Astrocyte (in vitro differentiated cells and primary cell): ENCODE results near the gene HDAC10. TPM values are rescaled to one million over a fixed set of nuclear protein-coding genes. Genes with fewer than 3 reads are reported as not detected.
A peak's percentile ranks its signal among the peaks of the same experiment; 100 is the strongest.

Source experiments
- DNase-seq: peaks from one replicate; pipeline ENCODE4 v3.0.0-alpha.2; 2010; ENCODE audit warnings: low read depth
- FAIRE-seq: peaks from 2 replicates; lab custom pipeline; 2011; peaks lifted over from hg19 to GRCh38; lab: Jason Lieb, UNC
- H2AFZ ChIP-seq: 2 replicates; pipeline ENCODE4 v1.6.0; 2012; ENCODE audit warnings: low read depth, low read length, inconsistent platforms
- H3K27ac ChIP-seq: 2 replicates; pipeline ENCODE4 v1.5.1; 2011; ENCODE audit warnings: low read depth, low read length, inconsistent platforms
- H3K27me3 ChIP-seq: 2 replicates; pipeline ENCODE4 v1.6.0; 2011; ENCODE audit warnings: low read length, inconsistent platforms; ENCODE audit not compliant: insufficient read depth
- H3K36me3 ChIP-seq: 2 replicates; pipeline ENCODE4 v1.5.1; 2011; ENCODE audit warnings: low read length, inconsistent platforms; ENCODE audit not compliant: insufficient read depth
- H3K4me1 ChIP-seq: 2 replicates; pipeline ENCODE4 v1.5.1; 2011; ENCODE audit warnings: low read length, inconsistent platforms; ENCODE audit not compliant: insufficient read depth
- H3K4me2 ChIP-seq: 2 replicates; pipeline ENCODE4 v1.6.0; 2012; ENCODE audit warnings: low read length, inconsistent platforms
- H3K4me3 ChIP-seq: 2 replicates; pipeline ENCODE4 v1.5.1; 2011; ENCODE audit warnings: low read depth, mild to moderate bottlenecking, low read length, inconsistent platforms; ENCODE audit not compliant: insufficient read depth
- H3K79me2 ChIP-seq: 2 replicates; pipeline ENCODE4 v1.6.0; 2012; ENCODE audit warnings: mild to moderate bottlenecking, low read length, inconsistent platforms; ENCODE audit not compliant: insufficient read depth
- H3K9ac ChIP-seq: 2 replicates; pipeline ENCODE4 v1.6.0; 2012; ENCODE audit warnings: mild to moderate bottlenecking, low read length, inconsistent platforms
- H3K9me3 ChIP-seq: 2 replicates; pipeline ENCODE4 v1.5.1; 2012; ENCODE audit warnings: low read depth, mild to moderate bottlenecking, low read length, inconsistent platforms; ENCODE audit not compliant: insufficient read depth
- H4K20me1 ChIP-seq: 2 replicates; pipeline ENCODE4 v1.6.0; 2012; ENCODE audit warnings: low read length, inconsistent platforms; ENCODE audit not compliant: insufficient read depth
- H3K27ac Mint-ChIP-seq: one replicate; pipeline ENCODE4 v1.8.0; 2021; ENCODE audit warnings: mild to moderate bottlenecking, mixed read lengths; ENCODE audit not compliant: unreplicated experiment
- H3K27me3 Mint-ChIP-seq: one replicate; pipeline ENCODE4 v1.8.0; 2021; ENCODE audit warnings: low read depth, mixed read lengths; ENCODE audit not compliant: unreplicated experiment
- H3K36me3 Mint-ChIP-seq: one replicate; pipeline ENCODE4 v1.8.0; 2021; ENCODE audit warnings: low read depth, mixed read lengths; ENCODE audit not compliant: unreplicated experiment
- H3K4me1 Mint-ChIP-seq: one replicate; pipeline ENCODE4 v1.8.0; 2021; ENCODE audit warnings: low read depth, mixed read lengths; ENCODE audit not compliant: unreplicated experiment
- H3K4me3 Mint-ChIP-seq: one replicate; pipeline ENCODE4 v1.8.0; 2021; ENCODE audit warnings: mild to moderate bottlenecking, moderate library complexity, mixed read lengths; ENCODE audit not compliant: unreplicated experiment
- H3K9me3 Mint-ChIP-seq: one replicate; pipeline ENCODE4 v1.8.0; 2021; ENCODE audit warnings: mild to moderate bottlenecking, mixed read lengths; ENCODE audit not compliant: unreplicated experiment
- CTCF ChIP-seq: IDR thresholded peaks from 2 replicates; pipeline ENCODE4 v1.5.1; 2011; ENCODE audit warnings: low read depth, mild to moderate bottlenecking, inconsistent platforms, low read length, moderate library complexity; ENCODE audit not compliant: insufficient read depth
- EZH2 ChIP-seq: IDR thresholded peaks from 2 replicates; pipeline ENCODE4 v1.6.1; 2012; ENCODE audit warnings: mild to moderate bottlenecking, low read length, inconsistent platforms; ENCODE audit not compliant: insufficient read depth
- total RNA-seq: library from RNA; stranded (reverse); gene quantifications from 2 replicates; pipeline ENCODE4 v1.2.1, GENCODE V29; 2021

HDAC10 gene
- total RNA-seq, 1 donor from 2014 or later = 46.5 TPM

GRCh38 chr22:50270666-50271394 is 19.8 kb upstream of the HDAC10 start:
- TF ChIP-seq CTCF (no peak), EZH2 (no peak)
- H2AFZ ChIP-seq = no peak overlapping the region
- peaks cover 19% of the 10 kb centered on the region for H3K4me1 ChIP-seq
- no peak for FAIRE-seq
- no peaks in the 10 kb centered on the region for H3K79me2 ChIP-seq
- peaks cover 40% of the 10 kb centered on the region for H4K20me1 ChIP-seq
- H3K4me2 ChIP-seq = peak overlapping the region; percentile 89
- peak overlapping the region; percentile 62 for H3K27ac Mint-ChIP-seq
- H3K9me3 ChIP-seq = no peaks in the 10 kb centered on the region
- peak; percentile 55 for DNase-seq
- H3K36me3 Mint-ChIP-seq = peaks cover 4% of the 10 kb centered on the region
- H3K9ac ChIP-seq = peak overlapping the region; percentile 39
- H3K4me3 Mint-ChIP-seq = peak overlapping the region; percentile 78
- no peaks in the 10 kb centered on the region for H3K9me3 Mint-ChIP-seq
- no peaks in the 10 kb centered on the region for H3K27me3 Mint-ChIP-seq
- peaks cover 3% of the 10 kb centered on the region for H3K36me3 ChIP-seq
- peak overlapping the region; percentile 4 for H3K27ac ChIP-seq
- H3K4me3 ChIP-seq = peak overlapping the region; percentile 61
- H3K27me3 ChIP-seq = no peaks in the 10 kb centered on the region
- H3K4me1 Mint-ChIP-seq = peaks cover 8% of the 10 kb centered on the region

GRCh38 chr22:50269970-50270665 is 19.1 kb upstream of the HDAC10 start, which contains the start of gene MAPK11:
MAPK11 (minus strand) TSS chr22:50270380; CDS start chr22:50270292, 88 bp downstream.
- H3K4me3 ChIP-seq = peak within 1 kb of the TSS; percentile 61
- no peak within 1 kb of the TSS for H2AFZ ChIP-seq
- peak within 1 kb of the TSS; percentile 4 for H3K27ac ChIP-seq
- H3K79me2 ChIP-seq = no peaks in the 10 kb centered on the region
- peaks cover 33% of the 10 kb centered on the region for H4K20me1 ChIP-seq
- FAIRE-seq = no peak
- no peak for TF ChIP-seq EZH2
- no peak for TF ChIP-seq CTCF
- H3K9me3 Mint-ChIP-seq = no peaks in the 10 kb centered on the region
- peaks cover 6% of the 10 kb centered on the region for H3K36me3 Mint-ChIP-seq
- peak within 1 kb of the TSS; percentile 78 for H3K4me3 Mint-ChIP-seq
- peaks cover under 1% of the 10 kb centered on the region for H3K36me3 ChIP-seq
- H3K27me3 Mint-ChIP-seq = peaks cover under 1% of the 10 kb centered on the region
- peak within 1 kb of the TSS; percentile 62 for H3K27ac Mint-ChIP-seq
- peaks cover 19% of the 10 kb centered on the region for H3K4me1 ChIP-seq
- H3K4me2 ChIP-seq = peak within 1 kb of the TSS; percentile 89
- peaks cover 8% of the 10 kb centered on the region for H3K4me1 Mint-ChIP-seq
- peak; percentile 42 for DNase-seq
- no peaks in the 10 kb centered on the region for H3K9me3 ChIP-seq
- H3K9ac ChIP-seq = peak within 1 kb of the TSS; percentile 65
- no peaks in the 10 kb centered on the region for H3K27me3 ChIP-seq
